HG02571 (cell line): ENCODE results near the gene SH3BP5L.

Experiments used
- ATAC-seq: cut with Tn5 transposase; IDR thresholded peaks from one replicate; pipeline ENCODE4 v1.9.1; 2021; ENCODE audit warnings: mild to moderate bottlenecking, moderate library complexity; ENCODE audit not compliant: unreplicated experiment

SH3BP5L gene

DNA sequence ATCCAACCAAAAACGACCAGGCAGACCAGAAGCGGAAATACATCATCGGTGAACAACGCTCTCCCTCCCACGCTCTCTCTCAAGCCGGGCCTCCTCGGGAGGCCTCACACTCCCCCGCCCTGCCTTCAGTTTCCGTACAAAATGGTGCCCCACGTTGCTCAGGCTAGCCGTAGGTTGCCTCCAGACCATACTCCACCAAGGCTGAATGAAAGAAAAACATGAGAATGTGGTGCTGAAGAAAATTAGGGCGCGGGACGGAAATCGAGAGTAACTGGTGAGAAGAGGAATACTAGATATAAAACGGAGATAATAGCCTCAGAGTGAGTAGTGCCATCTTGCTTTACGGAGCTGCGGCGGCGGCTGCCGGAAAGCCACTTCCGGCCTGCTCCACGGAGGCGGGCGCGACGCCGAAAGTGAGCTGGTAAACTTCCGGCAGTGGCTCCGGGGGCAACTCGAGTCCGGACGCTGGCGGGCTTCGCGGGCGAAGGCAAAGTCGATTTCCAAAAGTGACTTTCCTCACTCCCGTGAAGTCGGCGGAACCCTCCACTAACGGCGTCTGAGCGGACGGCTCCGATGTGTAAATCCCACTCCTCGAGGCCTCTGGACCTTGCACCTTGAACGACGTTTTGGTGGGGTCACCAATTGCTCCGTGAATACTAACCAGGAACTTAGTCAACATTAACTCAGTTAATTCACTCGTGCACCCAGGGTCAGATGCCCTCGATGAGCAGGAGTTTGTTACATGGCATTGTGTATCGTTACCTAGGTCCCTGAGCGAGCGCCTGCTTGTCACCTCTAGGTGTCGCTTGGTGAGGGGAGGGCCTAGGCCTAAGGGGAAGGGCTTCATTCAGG, at the start of gene SH3BP5L:
Gene SH3BP5L, minus strand, starts transcription at position 7 of the 852 bp plus-strand sequence. CDS start 980 bp downstream, outside the sequence.
- peak; percentile 90 for ATAC-seq

GRCh38 chr1:248873993-248874533, 48.3 kb upstream of the SH3BP5L start:
- ATAC-seq = peak; percentile 72

GRCh38 chr1:248873409-248873992, 47.8 kb upstream of the SH3BP5L start:
- ATAC-seq = peak; percentile 75

DNA sequence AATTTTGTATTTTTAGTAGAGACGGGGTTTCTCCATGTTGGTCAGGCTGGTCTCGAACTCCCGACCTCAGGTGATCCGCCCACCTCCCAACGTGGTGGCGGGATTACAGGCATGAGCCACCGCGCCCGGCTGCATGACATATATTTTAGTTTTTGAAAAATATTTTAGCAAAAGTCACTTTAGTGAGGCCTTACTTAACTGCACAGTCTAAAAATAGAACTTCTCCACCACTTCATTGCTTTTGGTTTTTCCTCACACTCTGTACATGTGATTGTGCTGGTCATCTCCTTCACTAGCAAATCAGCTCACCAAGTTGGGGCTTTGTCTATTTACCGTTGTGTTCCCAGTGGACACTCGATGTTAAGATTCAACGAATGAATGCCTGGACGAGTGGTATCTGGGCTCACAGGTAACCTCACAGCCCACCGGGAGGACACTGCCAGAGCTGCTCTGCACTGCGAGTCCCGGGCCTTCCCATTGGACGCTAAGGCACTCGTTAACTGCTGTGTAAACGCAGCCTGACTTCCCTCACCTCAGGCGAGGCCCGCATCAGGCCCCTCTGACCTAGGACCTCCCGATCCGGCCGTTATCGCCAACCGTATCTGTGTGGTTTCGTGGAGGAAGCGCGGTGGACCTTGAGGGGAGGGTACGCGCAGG, 47.2 kb upstream of the SH3BP5L start:
- peak; percentile 32 for ATAC-seq

- no peak for ATAC-seq
These were observed 46.2 kb upstream of the SH3BP5L start for GRCh38 chr1:248871837-248872401.

DNA sequence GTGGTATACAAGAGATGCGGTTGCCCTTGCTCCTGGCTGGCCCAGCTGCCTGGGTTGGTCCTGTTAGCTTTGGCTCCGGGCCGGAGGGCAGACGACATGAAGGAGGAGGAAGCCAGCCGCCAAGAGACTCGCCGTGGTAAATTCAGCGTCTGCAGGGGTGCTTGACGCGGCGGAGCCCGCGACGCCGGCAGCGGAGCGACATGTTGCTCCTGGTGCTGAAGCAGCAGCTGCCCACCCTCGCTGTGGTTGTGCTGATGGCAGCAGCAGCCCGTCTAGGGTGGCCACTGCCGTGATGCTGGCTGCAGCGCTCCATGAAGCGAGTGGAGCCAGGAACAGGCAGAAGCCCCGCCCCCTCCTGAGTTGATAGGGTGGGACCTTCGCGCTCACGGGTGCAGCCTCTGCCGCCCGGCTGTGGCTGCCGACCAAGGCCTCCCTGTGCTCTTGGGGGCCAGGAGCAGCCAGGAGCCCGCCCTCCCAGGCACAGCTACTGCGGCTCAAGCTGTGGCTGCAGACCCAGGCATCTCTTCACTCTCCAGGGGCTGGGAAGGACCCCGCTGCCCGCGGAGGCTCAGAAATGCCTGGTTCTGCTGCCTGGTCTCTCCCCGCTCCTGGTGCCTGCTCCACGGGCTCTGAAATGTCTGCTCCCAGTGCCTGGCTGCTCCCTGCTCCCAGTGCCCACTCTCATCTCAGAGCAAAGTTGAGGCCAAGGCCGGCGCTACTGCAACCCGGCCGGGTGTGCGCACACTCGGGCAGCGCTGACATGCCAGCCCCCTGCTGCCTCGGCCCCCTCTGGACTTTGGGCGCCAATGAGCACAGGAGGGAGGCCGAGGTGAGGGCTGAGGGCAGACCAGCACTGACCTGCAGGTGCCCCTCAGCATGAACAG, 37.5 kb upstream of the SH3BP5L start:
- ATAC-seq = peak; percentile 47

GRCh38 chr1:248862695-248862997, 36.9 kb upstream of the SH3BP5L start:
- peak; percentile 1 for ATAC-seq

DNA sequence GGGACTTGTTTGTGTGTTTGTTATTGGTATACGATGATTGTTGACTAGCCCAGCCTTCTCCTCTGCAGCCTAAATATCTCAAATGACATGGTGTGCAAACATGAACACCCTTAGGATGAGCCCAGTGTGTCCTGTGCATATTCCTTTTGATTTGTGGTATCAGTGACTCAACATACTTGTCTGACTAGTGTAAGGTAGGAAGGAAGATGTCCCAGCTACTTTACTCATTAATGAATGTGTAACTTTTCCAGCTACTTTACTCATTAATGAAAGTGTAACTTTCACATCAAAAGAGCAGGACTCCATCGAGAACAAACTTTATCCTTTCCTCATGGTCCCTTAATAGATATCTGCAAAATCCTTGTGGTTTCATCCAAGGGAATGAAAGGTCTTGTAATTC, 35.9 kb upstream of the SH3BP5L start:
- no peak for ATAC-seq

DNA sequence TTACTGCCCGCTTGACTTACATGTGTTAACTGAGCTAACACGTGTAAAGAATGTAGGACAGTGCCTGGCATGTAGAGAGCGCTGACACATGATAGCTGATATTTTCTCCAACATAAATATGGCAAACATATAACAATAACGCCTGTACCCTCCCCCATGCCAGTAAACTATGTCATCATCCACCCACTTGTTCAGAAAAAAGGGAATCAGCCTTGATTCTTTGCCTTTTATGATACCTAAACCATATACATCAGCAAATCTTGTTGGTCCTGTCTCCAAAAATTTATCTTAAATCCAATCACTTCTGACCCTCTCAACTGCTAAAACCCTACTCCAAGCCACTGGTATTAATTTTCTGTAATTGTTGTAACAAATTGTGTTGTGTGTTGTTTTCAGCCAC, 34.3 kb upstream of the SH3BP5L start:
- ATAC-seq = no peak

DNA sequence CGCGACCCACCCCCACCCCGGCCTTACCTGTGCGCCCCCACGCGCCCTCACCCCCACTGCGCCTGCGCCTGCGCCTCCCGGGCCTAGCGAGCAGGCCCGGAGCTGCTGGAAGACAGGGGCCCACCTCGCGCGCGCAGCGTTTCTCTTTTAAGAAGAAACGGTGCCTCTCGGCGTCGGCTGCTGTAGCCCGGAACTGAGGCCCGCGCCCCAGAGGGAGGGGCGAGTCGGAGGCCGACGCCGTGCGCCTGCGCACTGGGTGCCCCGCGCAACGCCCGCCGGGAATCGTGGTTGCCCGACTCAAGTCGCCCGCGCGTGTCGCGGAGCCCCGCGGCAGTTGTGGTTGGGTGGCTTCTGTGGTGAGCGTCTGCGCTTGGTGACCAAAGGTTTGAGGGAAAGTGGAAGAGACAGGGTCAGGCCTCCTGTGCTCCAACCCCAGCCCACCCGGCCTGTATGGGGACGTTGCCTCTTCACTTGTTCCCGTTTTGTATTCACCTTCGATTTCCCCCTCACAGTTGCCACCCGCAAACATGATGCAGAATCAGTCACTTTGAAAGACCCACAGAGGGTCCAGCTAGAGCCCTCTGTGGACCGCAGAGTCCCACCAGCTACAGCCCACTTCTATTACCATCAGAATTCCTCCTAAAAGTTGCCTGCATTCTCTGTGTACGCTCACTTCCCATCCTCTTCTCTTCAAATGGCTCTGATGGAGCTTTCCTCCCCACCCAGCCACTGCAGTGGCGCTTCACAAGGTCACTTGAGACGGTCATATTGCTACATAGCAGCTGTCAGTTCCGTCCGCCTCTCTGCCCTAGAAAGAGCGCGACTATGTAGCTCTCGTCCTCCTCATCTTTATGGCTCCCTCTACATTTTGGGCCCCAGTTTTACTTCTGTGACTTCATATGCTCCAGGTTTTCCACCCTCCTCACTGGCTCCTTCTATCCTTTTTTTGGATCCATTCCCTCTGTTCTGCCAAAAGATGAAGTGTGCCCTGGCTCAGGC, 33.5 kb upstream of the SH3BP5L start, which contains the start of gene ZNF692:
Gene ZNF692, minus strand, starts transcription at position 195 of the 999 bp plus-strand sequence. CDS start 776 bp downstream, outside the sequence.
- peak; percentile 81 for ATAC-seq

- peak; percentile 48 for ATAC-seq
These were observed 32.6 kb upstream of the SH3BP5L start for GRCh38 chr1:248858096-248858890.

DNA sequence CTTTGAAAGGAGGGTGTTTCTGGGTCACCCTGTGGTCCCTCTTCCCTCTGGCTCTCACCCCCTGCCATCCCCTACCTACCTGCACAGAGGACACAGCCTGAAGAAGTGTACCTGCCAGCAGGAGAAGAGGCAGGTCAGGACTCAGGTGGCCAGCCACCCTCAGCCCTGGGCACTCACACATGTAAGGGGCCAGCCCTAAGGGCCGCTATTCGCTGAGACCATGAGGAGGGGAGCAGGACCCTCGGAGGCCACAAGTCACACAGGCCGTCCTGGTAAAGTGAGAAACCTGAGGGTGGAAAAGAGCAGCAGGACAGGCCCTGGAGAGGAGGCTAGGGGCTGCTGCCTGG, 32.0 kb upstream of the SH3BP5L start:
- no peak for ATAC-seq

- no peak for ATAC-seq
These were observed 31.5 kb upstream of the SH3BP5L start for GRCh38 chr1:248857201-248857600.

GRCh38 chr1:248856176-248856575, 30.5 kb upstream of the SH3BP5L start:
- ATAC-seq = no peak

DNA sequence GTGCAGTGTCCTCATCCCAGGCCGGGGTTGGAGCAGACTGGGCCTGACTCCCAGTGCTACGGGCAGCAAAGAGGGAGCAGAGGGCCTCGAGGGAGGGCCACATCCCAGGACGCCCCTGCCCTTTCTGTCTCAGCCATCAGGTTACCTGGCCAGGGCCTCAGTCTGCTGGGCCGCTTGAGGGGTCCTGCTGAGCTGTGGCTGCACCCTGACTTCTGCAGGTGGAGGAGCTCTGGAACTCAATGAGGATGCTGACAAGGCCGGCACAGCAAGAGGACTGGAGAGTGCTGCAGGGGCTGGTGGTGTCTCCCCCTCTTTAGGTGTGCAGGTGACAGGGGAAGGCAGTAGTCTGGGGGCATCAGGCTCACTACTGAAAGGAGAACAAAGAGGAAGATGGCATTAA, 29.9 kb upstream of the SH3BP5L start:
- ATAC-seq = no peak

DNA sequence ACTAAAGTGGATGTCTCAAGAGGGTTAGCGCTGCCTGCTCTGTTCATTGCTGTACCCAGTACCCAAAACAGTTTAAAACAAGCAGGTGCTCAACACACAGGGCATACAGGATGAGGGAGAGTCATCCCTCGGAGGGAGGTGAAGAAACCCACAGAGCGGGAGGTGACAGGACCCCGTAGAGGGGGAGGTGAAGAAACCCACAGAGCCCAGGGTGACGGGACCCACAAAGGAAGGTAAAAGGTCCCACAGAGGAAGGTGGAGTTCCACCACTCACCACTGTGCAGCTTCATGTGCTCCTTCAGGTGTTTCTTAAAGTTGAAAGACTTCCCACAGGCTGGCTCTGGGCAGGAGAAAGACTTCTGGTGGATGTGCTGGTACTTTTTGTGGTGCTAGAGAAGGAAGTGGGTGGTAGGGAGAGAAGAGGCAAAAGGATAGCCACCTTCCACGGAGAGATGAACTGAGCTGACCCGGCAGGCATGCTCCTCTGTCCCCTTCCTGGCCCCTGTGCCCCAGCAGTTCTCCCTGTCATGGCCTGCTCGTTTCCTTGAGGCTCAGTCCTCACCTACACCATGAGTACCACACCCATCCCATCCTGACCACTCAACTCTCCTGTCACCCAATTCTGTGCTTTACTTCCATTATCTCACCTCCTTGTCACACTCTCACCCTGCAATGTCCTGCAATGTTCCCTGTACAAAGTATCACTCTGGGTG, 28.1 kb upstream of the SH3BP5L start:
- no peak for ATAC-seq

- no peak for ATAC-seq
These were observed 27.0 kb upstream of the SH3BP5L start for GRCh38 chr1:248852481-248853405.
